Neural cell (in vitro differentiated cells): ENCODE data around the gene RILPL2. TPM values are rescaled to one million over a fixed set of nuclear protein-coding genes. Genes with fewer than 3 reads are reported as not detected.

Experiments used
- H2AFZ ChIP-seq: fragments of 200-600, 300-800 bp; sonication (generic), shearing (Covaris generic); 2 replicates; pipeline ENCODE4 v1.6.0; 2014; ENCODE audit warnings: low read depth, mild to moderate bottlenecking, antibody characterized with exemption, low read length, moderate library complexity
- H3F3A ChIP-seq: fragments of 200-600 bp; shearing (Covaris generic); 2 replicates; pipeline ENCODE4 v1.6.1; 2016; ENCODE audit warnings: mild to moderate bottlenecking, moderate library complexity, mixed read lengths, antibody characterized with exemption, low read length; ENCODE audit not compliant: insufficient read depth, poor library complexity, severe bottlenecking
- H3K27ac ChIP-seq: fragments of 200-600, 300-800 bp; sonication (generic), shearing (Covaris generic); 2 replicates; pipeline ENCODE4 v1.5.1; 2014; ENCODE audit warnings: mild to moderate bottlenecking, low read length, moderate library complexity
- H3K27me3 ChIP-seq: fragments of 300-800, 200-600 bp; sonication (generic), shearing (Covaris generic); 2 replicates; pipeline ENCODE4 v1.6.0; 2014; ENCODE audit warnings: mild to moderate bottlenecking, low read depth, low read length, moderate library complexity; ENCODE audit not compliant: insufficient read depth
- H3K36me3 ChIP-seq: fragments of 300-800, 200-600 bp; sonication (generic), shearing (Covaris generic); 2 replicates; pipeline ENCODE4 v1.5.1; 2014; ENCODE audit warnings: mild to moderate bottlenecking, antibody characterized with exemption, low read length, moderate library complexity; ENCODE audit not compliant: insufficient read depth
- H3K4me2 ChIP-seq: fragments of 300-800, 200-600 bp; sonication (generic), shearing (Covaris generic); 2 replicates; pipeline ENCODE4 v1.6.0; 2014; ENCODE audit warnings: mild to moderate bottlenecking, low read length
- H3K4me3 ChIP-seq: fragments of 300-800, 200-600 bp; sonication (generic), shearing (Covaris generic); 2 replicates; pipeline ENCODE4 v1.5.1; 2014; ENCODE audit warnings: mild to moderate bottlenecking, low read length, moderate library complexity
- H3K79me2 ChIP-seq: fragments of 200-600 bp; shearing (Covaris generic); replicated peaks from 2 replicates; pipeline ENCODE4 v1.6.0; 2014; ENCODE audit warnings: mild to moderate bottlenecking, low read length, moderate library complexity; ENCODE audit not compliant: insufficient read depth
- H3K9ac ChIP-seq: fragments of 300-800, 200-600 bp; sonication (generic), shearing (Covaris generic); 2 replicates; pipeline ENCODE4 v1.6.1; 2016; ENCODE audit warnings: mild to moderate bottlenecking, low read length, mixed read lengths
- H3K9me2 ChIP-seq: fragments of 200-600 bp; shearing (Covaris generic); 2 replicates; pipeline ENCODE4 v1.6.1; 2016; ENCODE audit warnings: mild to moderate bottlenecking, low read length, mixed read lengths; ENCODE audit not compliant: insufficient read depth
- H3K9me3 ChIP-seq: fragments of 200-600, 300-800 bp; sonication (generic), shearing (Covaris generic); 2 replicates; pipeline ENCODE4 v1.6.1; 2016; ENCODE audit warnings: mild to moderate bottlenecking, mixed run types, low read length, moderate library complexity, mixed read lengths
- H4K20me1 ChIP-seq: fragments of 200-600 bp; shearing (Covaris generic); 2 replicates; pipeline ENCODE4 v1.6.1; 2016; ENCODE audit warnings: mild to moderate bottlenecking, mixed run types; ENCODE audit not compliant: insufficient read depth
- CTCF ChIP-seq: fragments of 450-650 bp; IDR thresholded peaks from 2 replicates; pipeline ENCODE4 v1.5.1; 2014; ENCODE audit warnings: antibody characterized with exemption, mild to moderate bottlenecking, moderate library complexity; ENCODE audit not compliant: poor library complexity, severe bottlenecking
- EP300 ChIP-seq: fragments of 450-650 bp; conservative IDR thresholded peaks from 2 replicates; pipeline ENCODE4 v1.6.1; 2014; ENCODE audit warnings: antibody characterized with exemption, mild to moderate bottlenecking, moderate library complexity; ENCODE audit not compliant: poor library complexity, severe bottlenecking
- EZH2 ChIP-seq: fragments of 200-600, 300-800 bp; shearing (Covaris generic), sonication (generic); IDR thresholded peaks from 2 replicates; pipeline ENCODE4 v1.6.1; 2014; ENCODE audit warnings: antibody characterized with exemption, low read length, borderline replicate concordance, mild to moderate bottlenecking; ENCODE audit not compliant: insufficient read depth, poor library complexity, severe bottlenecking
- MXI1 ChIP-seq: fragments of 450-650 bp; conservative IDR thresholded peaks from 2 replicates; pipeline ENCODE4 v1.6.1; 2014; ENCODE audit warnings: antibody characterized with exemption, mild to moderate bottlenecking; ENCODE audit not compliant: poor library complexity, severe bottlenecking
- POLR2AphosphoS5 ChIP-seq: IDR thresholded peaks from 2 replicates; pipeline ENCODE4 v1.6.1; 2012
- RAD21 ChIP-seq: fragments of 450-650 bp; conservative IDR thresholded peaks from 2 replicates; pipeline ENCODE4 v1.6.1; 2014; ENCODE audit warnings: antibody characterized with exemption, mild to moderate bottlenecking, moderate library complexity
- REST ChIP-seq: IDR thresholded peaks from 2 replicates; pipeline ENCODE4 v1.6.1; 2012; ENCODE audit warnings: borderline replicate concordance
- SMC3 ChIP-seq: fragments of 450-650 bp; conservative IDR thresholded peaks from 2 replicates; pipeline ENCODE4 v1.6.1; 2014; ENCODE audit warnings: antibody characterized with exemption, mild to moderate bottlenecking, moderate library complexity; ENCODE audit not compliant: poor library complexity
- TAF1 ChIP-seq: IDR thresholded peaks from 2 replicates; pipeline ENCODE4 v1.6.1; 2012; ENCODE audit warnings: low read depth
- polyA plus RNA-seq: library from polyadenylated mRNA; depleted of rRNA; stranded (reverse); fragments of >200 nt; gene quantifications from 2 replicates; pipeline ENCODE4 v1.2.3, GENCODE V29; 2014

RILPL2 gene
- polyA plus RNA-seq, 1 donor from 2014 or later: 0.07 TPM

GRCh38 chr12:123427036-123427769, 9.3 kb downstream of the RILPL2 start:
- H3K4me3 ChIP-seq: no peak overlapping the region
- no peaks in the 10 kb centered on the region for H3K36me3 ChIP-seq
- TF ChIP-seq RAD21 (no peak), SMC3 (no peak), MXI1 (no peak), TAF1 (no peak), POLR2AphosphoS5 (no peak), REST (no peak), EP300 (no peak), EZH2 (no peak), CTCF (no peak)
- no peaks in the 10 kb centered on the region for H4K20me1 ChIP-seq
- no peak overlapping the region for H3K27ac ChIP-seq
- H3K9me2 ChIP-seq: no peaks in the 10 kb centered on the region
- H3K4me2 ChIP-seq: no peak overlapping the region
- H2AFZ ChIP-seq: no peak overlapping the region
- no peaks in the 10 kb centered on the region for H3K79me2 ChIP-seq
- no peaks in the 10 kb centered on the region for H3K27me3 ChIP-seq
- no peaks in the 10 kb centered on the region for H3F3A ChIP-seq
- H3K9me3 ChIP-seq: no peaks in the 10 kb centered on the region
- H3K9ac ChIP-seq: no peak overlapping the region

GRCh38 chr12:123421314-123421713, 15.2 kb downstream of the RILPL2 start:
- no peaks in the 10 kb centered on the region for H3K79me2 ChIP-seq
- no peak overlapping the region for H2AFZ ChIP-seq
- TF ChIP-seq MXI1 (no peak), CTCF (no peak), REST (no peak), SMC3 (no peak), EP300 (no peak), POLR2AphosphoS5 (no peak), RAD21 (no peak), TAF1 (no peak), EZH2 (no peak)
- H3K9me2 ChIP-seq: no peaks in the 10 kb centered on the region
- no peaks in the 10 kb centered on the region for H3F3A ChIP-seq
- H3K9me3 ChIP-seq: no peaks in the 10 kb centered on the region
- no peaks in the 10 kb centered on the region for H4K20me1 ChIP-seq
- H3K4me2 ChIP-seq: no peak overlapping the region
- no peaks in the 10 kb centered on the region for H3K36me3 ChIP-seq
- H3K27ac ChIP-seq: no peak overlapping the region
- no peaks in the 10 kb centered on the region for H3K27me3 ChIP-seq
- H3K4me3 ChIP-seq: no peak overlapping the region
- no peak overlapping the region for H3K9ac ChIP-seq
